Muscle of back (tissue), 11 donors: ENCODE data around the gene SLC25A53. TPM values are rescaled to one million over a fixed set of nuclear protein-coding genes. Genes with fewer than 3 reads are reported as not detected.
"Not testable (repeated sequence)": the region's sequence is repeated elsewhere in the genome, so short reads cannot be mapped to it uniquely, and the experiment has no call there.

Experiments used
- DNase-seq, 3 donors: peaks; one replicate each; pipeline versions ENCODE4 v3.0.0 to v3.0.0-alpha.2; 2013
- polyA plus RNA-seq, 10 donors: library from polyadenylated mRNA; unstranded; fragments of 120-200 nt; gene quantifications; one replicate each; pipeline ENCODE4 v1.2.1, GENCODE V29; 2013; ENCODE audit not compliant: insufficient read length in 10 of 10

Gene SLC25A53
- polyA plus RNA-seq, 10 donors, result 5.0 to 8.3 (median 6.7) TPM

DNA sequence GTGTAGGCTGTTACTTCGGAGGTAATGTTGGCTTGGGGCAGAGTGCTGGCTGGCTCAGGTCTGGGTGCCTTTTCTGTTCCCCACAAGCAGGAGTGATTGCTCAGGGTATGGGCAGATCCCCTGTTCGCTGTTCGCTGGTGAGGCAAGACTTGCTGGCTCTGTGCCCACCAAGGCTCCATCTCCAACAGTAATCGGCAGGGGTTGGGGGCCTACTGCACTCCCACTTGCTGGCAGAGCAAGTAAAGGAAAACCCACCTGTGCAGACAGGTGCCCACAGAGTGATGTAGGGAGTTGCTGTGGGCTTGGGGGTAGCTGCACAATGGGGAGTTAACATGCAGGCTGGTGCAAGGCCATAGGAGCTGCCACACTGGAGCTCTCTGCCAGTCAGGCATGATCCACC is 72.7 kb downstream of the SLC25A53 start:
- no peak for DNase-seq

DNA sequence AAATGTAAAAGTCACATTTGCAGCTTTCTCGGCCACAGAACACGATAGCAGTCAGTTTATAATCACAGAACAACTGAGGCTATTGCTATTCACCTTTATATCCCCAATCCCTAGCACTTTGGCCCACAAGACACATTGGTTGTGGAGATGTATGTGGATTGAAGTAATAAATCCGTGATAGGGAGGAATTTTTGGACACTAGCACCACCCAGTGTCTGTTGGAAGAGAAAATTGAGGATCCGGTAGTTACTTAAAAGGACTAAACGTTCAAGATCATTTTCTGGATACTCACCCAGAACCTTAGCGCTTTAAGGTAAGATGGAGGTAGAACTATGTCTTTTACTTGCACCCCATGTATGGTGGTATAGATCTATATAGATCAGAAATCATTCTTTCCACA is 79.0 kb downstream of the SLC25A53 start:
- not testable (repeated sequence) for DNase-seq

DNA sequence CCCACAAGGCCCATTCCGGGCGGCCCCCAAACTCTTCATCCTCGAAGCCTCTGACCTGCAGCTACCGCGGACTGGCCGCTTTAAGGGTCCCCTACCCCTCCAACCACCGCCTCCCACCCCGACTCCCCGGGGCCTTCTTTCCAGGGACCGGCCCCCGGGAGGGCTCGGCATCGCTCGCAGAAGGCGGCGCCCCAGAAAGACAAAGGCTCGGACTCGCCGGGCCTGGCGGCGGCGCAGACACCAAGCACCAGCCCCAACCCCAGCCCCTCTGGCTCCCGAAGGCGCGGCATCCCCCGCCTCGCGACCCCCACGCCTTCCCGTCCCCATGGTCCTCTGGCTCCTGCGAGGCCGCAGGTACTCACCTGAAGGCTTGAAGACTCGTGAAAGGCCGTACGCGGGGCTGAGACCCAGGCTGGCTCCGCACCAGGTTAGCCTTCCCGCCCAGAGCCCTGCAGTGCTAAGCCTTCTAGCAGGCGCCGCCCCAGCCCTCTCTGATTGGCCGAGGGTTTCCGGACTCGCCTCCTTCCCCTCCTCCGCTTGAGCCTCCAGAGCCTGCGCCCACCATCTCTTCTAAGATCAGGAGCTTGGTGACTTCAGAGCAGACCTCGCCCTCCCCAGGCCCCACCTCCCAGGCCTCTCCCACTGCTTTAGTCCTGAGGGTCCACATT is 80.9 kb downstream of the SLC25A53 start, which contains the start of gene TMSB15C:
Gene TMSB15C (minus strand): TSS at position 459 of the 668 bp plus-strand sequence.
- DNase-seq, result not testable (repeated sequence)

DNA sequence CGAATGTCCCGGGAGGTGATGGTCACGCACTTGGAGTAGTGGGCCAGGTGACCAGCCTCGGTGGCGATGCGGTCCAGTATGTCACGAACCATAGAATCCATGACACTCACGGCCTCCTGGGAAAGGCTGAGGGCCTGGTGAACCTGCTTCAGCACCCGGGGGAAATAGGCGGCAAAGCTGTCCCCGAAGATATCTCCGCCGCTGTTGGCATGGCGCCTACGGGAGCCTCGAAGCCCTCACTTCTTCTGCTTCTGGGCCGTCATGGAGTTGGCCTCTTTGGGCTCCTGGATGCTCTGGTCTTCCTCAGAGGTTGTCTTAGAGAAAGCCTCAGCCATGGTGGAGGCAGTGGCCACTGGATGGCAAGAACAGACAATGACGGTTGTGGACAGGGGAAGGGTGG is 94.2 kb downstream of the SLC25A53 start:
- DNase-seq, result not testable (repeated sequence)

DNA sequence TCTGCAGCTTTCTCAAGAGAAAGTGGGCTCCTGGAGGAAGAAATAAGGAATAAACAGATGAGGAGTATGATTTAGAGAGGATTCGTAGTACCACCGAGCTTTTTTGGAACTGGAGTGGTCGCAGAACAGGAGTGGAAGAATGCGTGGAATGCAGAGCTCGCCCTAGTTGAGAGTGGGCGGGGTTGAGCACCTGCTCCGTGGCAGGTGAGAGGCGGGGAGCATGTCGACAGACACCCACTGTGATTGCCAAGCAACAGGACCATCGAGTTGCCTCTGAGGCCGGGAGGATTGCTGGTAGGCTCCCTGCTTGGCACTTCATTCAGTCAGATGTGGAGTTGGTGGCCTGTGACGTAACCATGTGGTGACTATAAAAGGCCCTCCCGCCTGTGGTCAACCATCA is 101.9 kb downstream of the SLC25A53 start:
- DNase-seq, result not testable (repeated sequence)

Other genes starting within 250 kb of the SLC25A53 start
- gene TMSB15B, start 194.4 kb downstream of the SLC25A53 start, polyA plus RNA-seq, result 10 to 100 TPM in 6 of 10 donors, 1 to 10 TPM in 4; 8.5 to 14.5 (median 10.6) TPM
- gene H2BW1, start 143.3 kb downstream of the SLC25A53 start, polyA plus RNA-seq, result not detected
- gene H2BW2, start 117.1 kb downstream of the SLC25A53 start, polyA plus RNA-seq, result under 1 TPM; 0.21 to 0.71 (median 0.41) TPM
- gene TMSB15C, start 80.8 kb downstream of the SLC25A53 start, polyA plus RNA-seq, result 1 to 10 TPM; 3.1 to 8.8 (median 5.2) TPM
- gene ZCCHC18, start 44.5 kb downstream of the SLC25A53 start, polyA plus RNA-seq, result 1 to 10 TPM; 1.7 to 4.0 (median 2.5) TPM
- 10 to 100 TPM; 12.2 to 19.1 (median 15.3) TPM for gene FAM199X, start 9.4 kb upstream of the SLC25A53 start, polyA plus RNA-seq
- under 1 TPM in 2 of 10 donors, not detected in 8; 0.08 to 0.14 TPM for gene ESX1, start 97.9 kb upstream of the SLC25A53 start, polyA plus RNA-seq